Left renal pelvis (tissue), 4 donors: ENCODE results near the gene RASA1. TPM values are rescaled to one million over a fixed set of nuclear protein-coding genes. Genes with fewer than 3 reads are reported as not detected.

Experiments used
- DNase-seq, 4 donors: peaks; one replicate each; pipeline ENCODE4 v3.0.0-alpha.2; 2013; ENCODE audit warnings: low read depth in 4 of 4, low spot score in 3 of 4
- polyA plus RNA-seq, 4 donors: library from polyadenylated mRNA; unstranded; fragments of 120-200 nt; gene quantifications; one replicate each; pipeline ENCODE4 v1.2.1, GENCODE V29; 2013; ENCODE audit not compliant: insufficient read length in 4 of 4

Gene RASA1
- polyA plus RNA-seq, 4 donors, result 47.8 to 58.5 (median 50.7) TPM

- no peak for DNase-seq
Measured at GRCh38 chr5:87400305-87400899, 132.7 kb downstream of the RASA1 start.

DNA sequence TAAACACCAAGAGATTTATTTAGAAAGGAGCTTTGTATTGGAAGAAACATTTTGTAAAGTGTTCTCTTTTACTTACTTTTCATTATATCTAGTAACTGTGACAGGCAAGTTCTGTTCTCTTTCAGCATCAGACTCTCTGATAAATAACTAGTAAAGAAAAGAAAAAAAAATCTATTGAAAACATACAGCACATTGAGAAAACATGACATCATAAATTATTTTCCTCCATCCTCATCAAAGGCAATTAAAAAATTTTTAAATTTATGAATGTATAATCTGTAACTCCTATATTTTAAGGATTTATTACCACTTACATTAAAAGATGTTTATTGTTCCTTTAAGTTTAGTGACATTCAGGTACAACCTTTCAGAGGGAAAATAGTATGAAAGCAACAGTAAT is 133.9 kb downstream of the RASA1 start:
- no peak for DNase-seq

GRCh38 chr5:87403409-87403808 is 135.7 kb downstream of the RASA1 start:
- no peak for DNase-seq

DNA sequence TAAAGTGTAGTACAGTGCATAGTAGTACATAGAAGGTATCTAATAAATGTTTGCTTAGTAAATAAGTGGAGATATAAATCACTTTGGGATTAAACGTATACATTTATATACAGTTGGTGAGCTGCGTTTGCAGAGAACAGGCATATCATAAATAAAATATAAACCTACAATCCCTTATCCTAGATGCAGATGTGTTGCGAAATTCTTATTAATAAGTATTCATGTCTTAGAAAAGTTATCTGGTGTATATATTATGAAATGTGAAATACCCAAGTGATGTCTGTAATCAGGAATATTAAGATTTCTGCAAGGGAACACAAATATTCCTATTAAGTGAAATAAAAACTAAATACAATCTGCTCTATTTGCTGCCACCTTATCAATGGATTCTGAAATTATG is 136.2 kb downstream of the RASA1 start:
- no peak for DNase-seq

DNA sequence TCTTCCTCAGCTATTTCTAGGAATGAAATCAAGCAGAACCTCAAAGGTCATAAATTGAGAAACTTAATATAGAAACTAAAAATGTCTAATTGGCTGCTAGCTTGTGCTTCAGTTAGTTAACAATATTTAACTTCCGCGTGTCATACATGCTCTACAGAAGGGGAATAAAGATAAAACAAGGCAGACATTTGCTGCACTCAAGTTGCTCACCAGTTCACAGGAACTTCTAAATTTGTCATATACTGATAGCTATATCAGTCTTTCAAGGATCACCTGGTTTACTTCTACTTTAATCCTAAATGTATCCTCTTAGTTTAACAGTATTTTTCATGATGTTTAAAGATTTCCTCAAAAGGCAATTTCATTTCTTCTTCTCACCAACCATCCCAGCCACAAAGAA is 136.7 kb downstream of the RASA1 start:
- no peak for DNase-seq

- DNase-seq, result no peak
Measured at GRCh38 chr5:87405472-87406155, 137.9 kb downstream of the RASA1 start.

DNA sequence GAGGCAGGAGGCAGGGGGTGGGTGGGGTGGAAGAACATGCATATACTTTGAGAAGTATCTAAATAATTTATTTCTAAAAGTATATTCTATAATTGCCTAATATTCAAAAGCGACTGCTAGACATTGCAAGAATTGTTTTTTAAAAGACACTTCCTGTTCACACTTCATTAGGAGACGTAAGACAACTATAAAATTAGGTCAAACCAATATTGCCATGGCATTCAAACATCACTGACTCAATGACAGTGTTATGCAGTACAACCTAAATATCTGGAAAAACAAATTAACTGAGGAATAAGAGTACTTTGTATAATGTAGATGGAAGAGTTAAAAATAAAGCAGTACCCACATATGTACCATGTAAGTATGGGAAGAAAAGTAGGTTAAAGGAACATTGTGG is 140.5 kb downstream of the RASA1 start:
- no peak for DNase-seq

GRCh38 chr5:87410931-87411330 is 143.2 kb downstream of the RASA1 start:
- DNase-seq, result no peak

DNA sequence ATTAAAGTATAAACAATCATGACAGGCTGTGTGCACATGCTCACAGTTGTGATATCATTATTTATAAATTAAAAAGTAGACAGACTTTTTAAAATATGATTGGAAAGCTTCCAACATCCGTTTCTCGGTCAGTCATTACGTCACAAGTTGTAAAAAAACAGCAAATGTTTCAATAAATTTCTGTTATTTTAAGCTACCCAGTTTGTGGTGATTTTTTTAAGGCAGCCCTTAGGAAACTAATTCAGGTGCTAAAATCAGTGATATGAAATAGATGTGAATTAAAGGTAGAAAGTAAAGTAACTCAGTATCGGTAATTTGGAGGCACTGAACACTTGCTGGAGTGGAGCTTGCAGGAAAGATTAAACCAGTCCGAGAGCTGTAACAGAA is 143.9 kb downstream of the RASA1 start:
- no peak for DNase-seq

DNA sequence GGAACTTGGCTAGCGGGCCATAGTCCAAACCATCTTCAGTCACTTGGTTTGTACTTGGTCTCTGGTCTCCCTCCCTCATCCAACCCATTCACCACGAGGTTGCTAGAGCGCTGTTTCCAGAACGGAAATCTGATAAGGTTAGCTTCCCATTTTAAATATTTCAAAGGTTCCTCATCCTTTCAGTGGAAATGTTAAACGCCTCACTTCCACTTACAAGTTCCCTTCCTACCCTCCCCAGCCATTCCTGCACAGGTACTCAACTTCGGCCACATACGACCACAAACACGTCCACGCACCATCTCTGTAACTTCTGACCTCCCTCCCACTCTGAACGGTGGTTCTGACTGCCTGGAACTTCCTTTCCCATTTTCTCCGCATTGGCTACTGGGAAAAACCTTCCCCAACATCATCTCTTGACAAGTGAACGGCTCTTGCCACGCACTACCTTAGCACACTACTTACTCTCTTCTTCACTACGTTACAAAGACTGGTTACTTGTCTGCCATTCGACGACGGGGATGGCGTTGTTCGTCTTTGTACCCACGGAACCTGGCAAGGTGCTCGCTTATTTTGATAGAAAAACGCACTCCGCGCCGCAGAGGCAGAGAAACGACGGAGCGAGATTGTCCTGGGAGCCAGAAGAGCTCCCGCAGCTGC is 144.4 kb downstream of the RASA1 start:
- peak; percentile 14 to 48 (median 25) for DNase-seq

GRCh38 chr5:87412630-87413342 is 145.1 kb downstream of the RASA1 start, which contains the start of gene CCNH:
TSS of gene CCNH (minus strand) at chr5:87412930. CDS start at chr5:87412794, 136 bp downstream.
- peak; percentile 93 to 98 (median 96) for DNase-seq

- no peak for DNase-seq
Measured at GRCh38 chr5:87413343-87413645, 145.6 kb downstream of the RASA1 start.

GRCh38 chr5:87418506-87418905 is 150.8 kb downstream of the RASA1 start:
- no peak for DNase-seq

- no peak for DNase-seq
Measured at GRCh38 chr5:87421307-87421706, 153.6 kb downstream of the RASA1 start.

- no peak for DNase-seq
Measured at GRCh38 chr5:87423755-87424154, 156.1 kb downstream of the RASA1 start.

DNA sequence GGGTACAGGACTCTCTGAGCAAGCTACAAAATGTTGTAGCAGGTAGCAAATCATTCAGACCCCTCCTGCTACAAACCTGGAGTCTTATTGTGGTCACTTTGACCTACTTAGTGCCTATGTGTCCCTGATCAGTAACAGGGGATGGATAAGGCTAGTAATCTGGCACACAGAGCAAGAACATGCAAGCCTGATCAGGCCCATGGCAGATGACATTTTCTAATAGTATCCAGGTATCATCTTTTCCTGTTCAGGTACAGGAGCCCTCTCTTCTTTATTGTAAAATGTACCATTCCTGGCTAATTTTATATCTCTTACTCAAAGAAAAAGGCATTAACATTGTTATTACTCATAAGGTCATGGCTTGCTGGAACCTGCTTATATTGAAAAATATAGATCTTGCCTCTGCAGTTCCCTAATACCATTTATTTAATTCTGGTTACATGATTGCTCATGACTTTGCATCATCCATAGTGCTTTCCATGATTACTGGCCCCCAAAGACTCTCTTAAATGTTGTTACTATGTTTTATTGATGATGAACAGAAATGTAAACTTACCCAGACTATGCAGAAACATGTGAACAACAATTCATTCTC is 163.3 kb downstream of the RASA1 start:
- no peak for DNase-seq

DNA sequence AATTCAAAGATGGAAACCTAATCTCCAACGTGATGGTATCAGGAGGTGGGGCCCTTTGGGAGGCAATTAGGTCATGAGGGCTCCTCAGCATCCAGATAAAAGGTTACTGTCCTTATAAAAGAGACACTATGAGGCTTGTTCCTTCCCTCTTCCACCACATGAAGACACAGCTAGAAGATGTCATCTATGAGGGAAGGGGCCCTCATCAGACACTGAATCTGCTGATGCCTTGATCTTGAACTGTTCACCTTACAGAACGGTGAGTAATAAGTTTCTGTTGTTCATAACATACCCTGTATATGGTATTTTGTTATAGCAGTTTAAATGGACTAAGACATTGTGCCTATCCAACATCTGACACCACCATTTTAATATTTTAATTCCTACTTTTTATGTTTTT is 164.8 kb downstream of the RASA1 start:
- DNase-seq, result no peak

DNA sequence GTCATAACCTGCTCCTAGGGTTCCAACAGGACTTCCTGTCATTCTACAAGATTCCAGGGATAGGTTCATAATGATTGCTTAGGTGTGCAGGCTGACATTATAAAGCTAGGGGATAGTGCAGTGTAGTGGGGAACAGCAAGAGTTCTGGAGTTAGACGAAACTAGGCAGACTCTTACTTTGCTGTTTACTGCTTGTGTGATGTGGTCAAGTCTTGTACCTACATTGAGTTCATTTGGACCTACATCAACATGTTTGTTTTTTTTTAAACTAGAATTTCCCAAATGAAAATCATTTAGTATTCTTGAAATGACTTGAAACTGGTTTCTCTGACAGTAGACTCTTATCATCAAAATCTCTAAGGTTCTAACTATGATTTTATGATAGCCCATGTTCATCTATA is 166.3 kb downstream of the RASA1 start:
- DNase-seq, result no peak

- DNase-seq, result no peak
Measured at GRCh38 chr5:87434461-87434860, 166.8 kb downstream of the RASA1 start.

DNA sequence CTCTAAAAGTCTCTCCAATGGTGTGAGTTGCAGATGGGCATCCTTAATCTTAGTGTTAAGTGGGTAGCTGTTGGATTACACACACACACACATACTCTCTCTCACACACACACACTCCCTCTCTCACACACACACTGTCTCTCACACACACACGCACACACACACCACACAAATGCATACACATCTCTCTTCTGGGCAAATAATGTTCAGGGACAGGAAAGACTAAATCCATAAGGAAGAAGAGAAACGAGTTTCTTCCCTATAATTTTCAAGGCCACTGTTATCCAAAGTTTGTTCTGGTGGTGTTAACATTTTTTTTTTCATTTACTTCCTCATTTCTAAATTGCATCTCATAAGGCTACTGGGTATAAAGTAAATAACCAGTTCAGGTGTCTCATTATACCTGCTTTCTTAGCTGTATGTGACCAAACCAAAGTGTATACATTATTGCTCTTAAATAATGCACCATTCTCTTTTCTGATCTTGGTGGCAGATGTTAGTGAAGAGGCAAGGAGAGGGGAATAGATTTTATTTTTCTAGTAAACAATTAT is 167.5 kb downstream of the RASA1 start:
- DNase-seq, result no peak

DNA sequence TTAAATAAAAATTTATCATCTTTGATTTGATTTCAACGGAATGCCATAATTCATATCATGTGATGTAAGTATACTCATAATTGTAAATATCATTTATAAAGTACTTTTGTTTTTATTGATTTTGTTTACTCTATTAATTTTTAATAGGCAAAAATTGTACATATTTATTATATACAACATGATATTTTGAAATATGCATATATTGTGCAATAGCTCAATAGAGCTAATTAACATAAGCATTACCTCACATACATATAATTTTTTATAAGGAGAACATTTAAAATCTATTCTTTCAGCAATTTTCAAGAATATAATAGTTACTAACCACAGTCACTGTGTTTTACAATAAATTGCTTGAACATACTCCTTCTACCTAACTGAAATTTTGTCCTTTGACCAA is 170.0 kb downstream of the RASA1 start:
- DNase-seq, result no peak
